WTC11 (cell line): ENCODE measurements around the gene CELF6. TPM values are rescaled to one million over a fixed set of nuclear protein-coding genes. Genes with fewer than 3 reads are reported as not detected.

Experiments
- ATAC-seq: fragments of 200-7000 bp; cut with Tn5 transposase; 2 replicates; pipeline ENCODE4 v1.10.0; 2021; ENCODE audit warnings: mild to moderate bottlenecking, moderate library complexity
- CTCF ChIA-PET: fragments of 300-600 bp; sonication (Branson Sonifier 250); formaldehyde crosslinking; loops from one replicate; lab custom pipeline; 2021; ENCODE audit warnings: antibody characterized with exemption; lab: Charles Lee
- POLR2A ChIA-PET: fragments of 350-600 bp; sonication (Branson Sonifier 250); formaldehyde crosslinking; loops from one replicate; lab custom pipeline; 2021; ENCODE audit warnings: antibody characterized with exemption; lab: Charles Lee
- DNase-seq: peaks from one replicate; pipeline ENCODE4 v3.0.0; 2021; ENCODE audit warnings: low spot score
- H3K27ac Mint-ChIP-seq: 2 replicates; pipeline ENCODE4 v1.8.0; 2021; ENCODE audit warnings: mixed read lengths
- H3K27me3 Mint-ChIP-seq: 2 replicates; pipeline ENCODE4 v1.8.0; 2021; ENCODE audit warnings: low read depth, mild to moderate bottlenecking, moderate library complexity, mixed read lengths
- H3K36me3 Mint-ChIP-seq: 2 replicates; pipeline ENCODE4 v1.8.0; 2021; ENCODE audit warnings: mixed read lengths
- H3K4me1 Mint-ChIP-seq: 2 replicates; pipeline ENCODE4 v1.8.0; 2022; ENCODE audit warnings: mixed read lengths
- H3K4me3 Mint-ChIP-seq: 2 replicates; pipeline ENCODE4 v1.8.0; 2021; ENCODE audit warnings: mild to moderate bottlenecking, moderate library complexity, mixed read lengths
- H3K9me3 Mint-ChIP-seq: 2 replicates; pipeline ENCODE4 v1.8.0; 2021; ENCODE audit warnings: mixed read lengths
- ATF1 ChIP-seq: sonication (generic); formaldehyde crosslinking; IDR thresholded peaks from 2 replicates; pipeline ENCODE4 v1.8.1; 2023; ENCODE audit warnings: mild to moderate bottlenecking, moderate library complexity, missing genetic modification reagents
- ATF6 ChIP-seq: sonication (generic); formaldehyde crosslinking; IDR thresholded peaks from 2 replicates; pipeline ENCODE4 v1.8.1; 2023; ENCODE audit warnings: mild to moderate bottlenecking, missing genetic modification reagents
- CREM ChIP-seq: sonication (generic); formaldehyde crosslinking; IDR thresholded peaks from 2 replicates; pipeline ENCODE4 v1.8.1; 2022; ENCODE audit warnings: mild to moderate bottlenecking, missing genetic modification reagents, moderate library complexity
- E2F5 ChIP-seq: sonication (generic); formaldehyde crosslinking; IDR thresholded peaks from 2 replicates; pipeline ENCODE4 v1.8.1; 2022; ENCODE audit warnings: mild to moderate bottlenecking, moderate library complexity, missing genetic modification reagents
- ELF4 ChIP-seq: sonication (generic); formaldehyde crosslinking; IDR thresholded peaks from 2 replicates; pipeline ENCODE4 v1.8.1; 2022; ENCODE audit warnings: low read depth, mild to moderate bottlenecking, moderate library complexity, missing genetic modification reagents
- FOXP1 ChIP-seq: sonication (generic); formaldehyde crosslinking; IDR thresholded peaks from 2 replicates; pipeline ENCODE4 v1.8.0; 2022; ENCODE audit warnings: missing genetic modification reagents, mild to moderate bottlenecking, moderate library complexity, borderline replicate concordance
- GABPB1 ChIP-seq: sonication (generic); formaldehyde crosslinking; IDR thresholded peaks from 2 replicates; pipeline ENCODE4 v1.8.1; 2023; ENCODE audit warnings: mild to moderate bottlenecking, missing genetic modification reagents
- JUN ChIP-seq: sonication (generic); formaldehyde crosslinking; IDR thresholded peaks from 2 replicates; pipeline ENCODE4 v1.8.0; 2023; ENCODE audit warnings: mild to moderate bottlenecking, missing genetic modification reagents
- KAT7 ChIP-seq: sonication (generic); formaldehyde crosslinking; IDR thresholded peaks from 2 replicates; pipeline ENCODE4 v1.8.1; 2023; ENCODE audit warnings: missing genetic modification reagents, mild to moderate bottlenecking, borderline replicate concordance
- MLX ChIP-seq: sonication (generic); formaldehyde crosslinking; IDR thresholded peaks from 2 replicates; pipeline ENCODE4 v1.8.1; 2023; ENCODE audit warnings: mild to moderate bottlenecking, missing genetic modification reagents, moderate library complexity
- MXD4 ChIP-seq: fragments of 250-450 bp; sonication (Bioruptor Pico); IDR thresholded peaks from 2 replicates; pipeline ENCODE4 v1.8.0; 2021; ENCODE audit warnings: mild to moderate bottlenecking, moderate library complexity, borderline replicate concordance
- NR1H2 ChIP-seq: sonication (generic); formaldehyde crosslinking; IDR thresholded peaks from 2 replicates; pipeline ENCODE4 v1.9.0; 2021; ENCODE audit warnings: mild to moderate bottlenecking, moderate library complexity, missing genetic modification reagents
- PREB ChIP-seq: sonication (generic); formaldehyde crosslinking; IDR thresholded peaks from 2 replicates; pipeline ENCODE4 v1.8.1; 2022; ENCODE audit warnings: mild to moderate bottlenecking, missing genetic modification reagents, moderate library complexity, borderline replicate concordance
- TEAD4 ChIP-seq: sonication (generic); formaldehyde crosslinking; IDR thresholded peaks from 2 replicates; pipeline ENCODE4 v1.8.0; 2022; ENCODE audit warnings: mild to moderate bottlenecking, missing genetic modification reagents
- TP53 ChIP-seq: sonication (generic); formaldehyde crosslinking; IDR thresholded peaks from 2 replicates; pipeline ENCODE4 v1.8.1; 2023; ENCODE audit warnings: mild to moderate bottlenecking, missing genetic modification reagents
- ZBTB43 ChIP-seq: sonication (generic); formaldehyde crosslinking; IDR thresholded peaks from 2 replicates; pipeline ENCODE4 v1.8.1; 2023; ENCODE audit warnings: mild to moderate bottlenecking, missing genetic modification reagents
- ZNF281 ChIP-seq: sonication (generic); formaldehyde crosslinking; IDR thresholded peaks from 2 replicates; pipeline ENCODE4 v1.8.0; 2023; ENCODE audit warnings: mild to moderate bottlenecking, missing genetic modification reagents
- ZNF423 ChIP-seq: fragments of 250-450 bp; sonication (Bioruptor Pico); IDR thresholded peaks from 2 replicates; pipeline ENCODE4 v2.1.2; 2022; ENCODE audit warnings: mild to moderate bottlenecking, moderate library complexity
- ZNF425 ChIP-seq: fragments of 250-450 bp; sonication (Bioruptor Pico); conservative IDR thresholded peaks from 2 replicates; pipeline ENCODE4 v1.9.0; 2021; ENCODE audit warnings: mild to moderate bottlenecking
- ZSCAN18 ChIP-seq: fragments of 250-450 bp; sonication (Bioruptor Pico); IDR thresholded peaks from 2 replicates; pipeline ENCODE4 v2.1.2; 2022; ENCODE audit warnings: mild to moderate bottlenecking, moderate library complexity
- total RNA-seq: library from RNA; stranded (reverse); gene quantifications from 3 replicates; pipeline ENCODE4 v1.2.3, GENCODE V29; 2021

Gene CELF6
- total RNA-seq, 1 experiment from 2014 or later: not detected

- no peak for TF ChIP-seq ZSCAN18 (CRISPR knock-in tag)
- no peak for TF ChIP-seq FOXP1 (CRISPR knock-in tag)
- TF ChIP-seq JUN (CRISPR knock-in tag): no peak
- no peak for TF ChIP-seq MXD4 (CRISPR knock-in tag)
Measured at GRCh38 chr15:72315706-72316370, 4.1 kb downstream of the CELF6 start (continued).

GRCh38 chr15:72313881-72314280, 6.1 kb downstream of the CELF6 start:
- ChIA-PET CTCF (interaction anchor here (0.7 to 2.0 kb wide), 2 partner anchors 114 to 134 kb away, joined by 4 read pairs; no protein-coding TSS in a partner anchor), POLR2A (interaction anchor here (0.5 to 0.7 kb wide), 2 partner anchors 146 to 961 kb away, joined by 3 to 4 read pairs; no protein-coding TSS in a partner anchor)
- peaks cover 63% of the 10 kb centered on the region for H3K27me3 Mint-ChIP-seq
- TF ChIP-seq ELF4 (CRISPR knock-in tag) (no peak), ZNF425 (CRISPR knock-in tag) (no peak), ZNF281 (no peak), MXD4 (CRISPR knock-in tag) (no peak), E2F5 (CRISPR knock-in tag) (no peak), ATF1 (no peak), KAT7 (no peak), TP53 (CRISPR knock-in tag) (no peak), MLX (CRISPR knock-in tag) (no peak), TEAD4 (no peak), ATF6 (CRISPR knock-in tag) (no peak), ZNF423 (CRISPR knock-in tag) (no peak), ZSCAN18 (CRISPR knock-in tag) (no peak), PREB (CRISPR knock-in tag) (no peak), CREM (no peak), NR1H2 (CRISPR knock-in tag) (no peak), ZBTB43 (CRISPR knock-in tag) (no peak), GABPB1 (CRISPR knock-in tag) (no peak)

More at GRCh38 chr15:72313881-72314280, 6.1 kb downstream of the CELF6 start:
- Mint-ChIP-seq H3K27ac (no peak overlapping the region), H3K36me3 (no peaks in the 10 kb centered on the region), H3K9me3 (no peaks in the 10 kb centered on the region), H3K4me3 (no peak overlapping the region), H3K4me1 (0 out of 2 replicates have a peak, but pooled peaks cover under 1% of the 10 kb centered on the region)
- no peak for DNase-seq
- no peak for ATAC-seq
